Measurements from ENCODE around the gene MAP7D1.

GRCh38 chr1:36116901-36117300, 39.1 kb upstream of the MAP7D1 start:
- no peak for TF ChIP-seq POLR2AphosphoS5 (IDR thresholded peaks at IDR 0.05; ENCODE audit: low read depth, low read length)
- TF ChIP-seq, protein P1, sequence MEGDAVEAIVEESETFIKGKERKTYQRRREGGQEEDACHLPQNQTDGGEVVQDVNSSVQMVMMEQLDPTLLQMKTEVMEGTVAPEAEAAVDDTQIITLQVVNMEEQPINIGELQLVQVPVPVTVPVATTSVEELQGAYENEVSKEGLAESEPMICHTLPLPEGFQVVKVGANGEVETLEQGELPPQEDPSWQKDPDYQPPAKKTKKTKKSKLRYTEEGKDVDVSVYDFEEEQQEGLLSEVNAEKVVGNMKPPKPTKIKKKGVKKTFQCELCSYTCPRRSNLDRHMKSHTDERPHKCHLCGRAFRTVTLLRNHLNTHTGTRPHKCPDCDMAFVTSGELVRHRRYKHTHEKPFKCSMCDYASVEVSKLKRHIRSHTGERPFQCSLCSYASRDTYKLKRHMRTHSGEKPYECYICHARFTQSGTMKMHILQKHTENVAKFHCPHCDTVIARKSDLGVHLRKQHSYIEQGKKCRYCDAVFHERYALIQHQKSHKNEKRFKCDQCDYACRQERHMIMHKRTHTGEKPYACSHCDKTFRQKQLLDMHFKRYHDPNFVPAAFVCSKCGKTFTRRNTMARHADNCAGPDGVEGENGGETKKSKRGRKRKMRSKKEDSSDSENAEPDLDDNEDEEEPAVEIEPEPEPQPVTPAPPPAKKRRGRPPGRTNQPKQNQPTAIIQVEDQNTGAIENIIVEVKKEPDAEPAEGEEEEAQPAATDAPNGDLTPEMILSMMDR (IDR thresholded peaks at IDR 0.05) = no peak
- TF ChIP-seq, protein P2, sequence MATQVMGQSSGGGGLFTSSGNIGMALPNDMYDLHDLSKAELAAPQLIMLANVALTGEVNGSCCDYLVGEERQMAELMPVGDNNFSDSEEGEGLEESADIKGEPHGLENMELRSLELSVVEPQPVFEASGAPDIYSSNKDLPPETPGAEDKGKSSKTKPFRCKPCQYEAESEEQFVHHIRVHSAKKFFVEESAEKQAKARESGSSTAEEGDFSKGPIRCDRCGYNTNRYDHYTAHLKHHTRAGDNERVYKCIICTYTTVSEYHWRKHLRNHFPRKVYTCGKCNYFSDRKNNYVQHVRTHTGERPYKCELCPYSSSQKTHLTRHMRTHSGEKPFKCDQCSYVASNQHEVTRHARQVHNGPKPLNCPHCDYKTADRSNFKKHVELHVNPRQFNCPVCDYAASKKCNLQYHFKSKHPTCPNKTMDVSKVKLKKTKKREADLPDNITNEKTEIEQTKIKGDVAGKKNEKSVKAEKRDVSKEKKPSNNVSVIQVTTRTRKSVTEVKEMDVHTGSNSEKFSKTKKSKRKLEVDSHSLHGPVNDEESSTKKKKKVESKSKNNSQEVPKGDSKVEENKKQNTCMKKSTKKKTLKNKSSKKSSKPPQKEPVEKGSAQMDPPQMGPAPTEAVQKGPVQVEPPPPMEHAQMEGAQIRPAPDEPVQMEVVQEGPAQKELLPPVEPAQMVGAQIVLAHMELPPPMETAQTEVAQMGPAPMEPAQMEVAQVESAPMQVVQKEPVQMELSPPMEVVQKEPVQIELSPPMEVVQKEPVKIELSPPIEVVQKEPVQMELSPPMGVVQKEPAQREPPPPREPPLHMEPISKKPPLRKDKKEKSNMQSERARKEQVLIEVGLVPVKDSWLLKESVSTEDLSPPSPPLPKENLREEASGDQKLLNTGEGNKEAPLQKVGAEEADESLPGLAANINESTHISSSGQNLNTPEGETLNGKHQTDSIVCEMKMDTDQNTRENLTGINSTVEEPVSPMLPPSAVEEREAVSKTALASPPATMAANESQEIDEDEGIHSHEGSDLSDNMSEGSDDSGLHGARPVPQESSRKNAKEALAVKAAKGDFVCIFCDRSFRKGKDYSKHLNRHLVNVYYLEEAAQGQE (IDR thresholded peaks at IDR 0.05; ENCODE audit: insufficient read depth in 1 of 2, low read depth in 2 of 2, low read length in 1 of 2) = no peak
- TF ChIP-seq SIN3A (IDR thresholded peaks at IDR 0.05; ENCODE audit: borderline replicate concordance, insufficient read depth, low read depth, low read length) = no peak
- no peak for TF ChIP-seq TCF7L2 (IDR thresholded peaks at IDR 0.05; ENCODE audit: low read depth, low read length)
